Panc1 (cell line): ENCODE measurements around the gene PPP4R2. TPM values are rescaled to one million over a fixed set of nuclear protein-coding genes. Genes with fewer than 3 reads are reported as not detected.

Experiments
- ATAC-seq: fragments of 200-7000 bp; cut with Tn5 transposase; 2 replicates; pipeline ENCODE4 v1.9.1; 2020; ENCODE audit warnings: mild to moderate bottlenecking, moderate library complexity
- BruUV-seq: library from RNA; stranded (reverse); fragments of 400-500 nt; replicated peaks from 2 replicates; lab custom pipeline; 2021; lab: Mats Ljungman, UMichigan
- CTCF ChIA-PET: fragments of 300-600 bp; sonication (Branson Sonifier 250); formaldehyde crosslinking; loops from one replicate; lab custom pipeline; 2022; ENCODE audit warnings: antibody characterized with exemption; lab: Charles Lee
- POLR2A ChIA-PET: fragments of 300-600 bp; sonication (Branson Sonifier 250); formaldehyde crosslinking; loops from one replicate; lab custom pipeline; 2022; ENCODE audit warnings: antibody characterized with exemption; lab: Charles Lee
- DNase-seq: peaks from one replicate; pipeline ENCODE4 v3.0.0-alpha.2; 2010; ENCODE audit warnings: low read depth, low spot score
- H3K27ac ChIP-seq: 2 replicates; pipeline ENCODE4 v1.5.1; 2011; ENCODE audit warnings: mild to moderate bottlenecking, low read length, inconsistent platforms
- H3K27me3 ChIP-seq: fragments of 200-500 bp; sonication (Bioruptor generic); 2 replicates; pipeline ENCODE4 v1.6.0; 2014; ENCODE audit warnings: low read length, inconsistent platforms; ENCODE audit not compliant: control insufficient read depth, insufficient read depth
- H3K36me3 ChIP-seq: fragments of 200-500 bp; sonication (Bioruptor generic); 2 replicates; pipeline ENCODE4 v1.5.1; 2014; ENCODE audit warnings: inconsistent platforms, mild to moderate bottlenecking, low read length, moderate library complexity; ENCODE audit not compliant: control insufficient read depth, insufficient read depth
- H3K4me1 ChIP-seq: 2 replicates; pipeline ENCODE4 v1.5.1; 2011; ENCODE audit warnings: inconsistent platforms, mild to moderate bottlenecking, low read length, moderate library complexity; ENCODE audit not compliant: control insufficient read depth, insufficient read depth
- H3K4me3 ChIP-seq, 2 experiments: 2 replicates each; pipeline ENCODE4 v1.5.1; 2011 to 2012; ENCODE audit warnings: low read depth in 2 of 2, low read length in 2 of 2, mild to moderate bottlenecking in 2 of 2, inconsistent platforms in 1 of 2, moderate library complexity in 1 of 2
- H3K9me3 ChIP-seq: fragments of 200-500 bp; sonication (Bioruptor generic); 2 replicates; pipeline ENCODE4 v1.5.1; 2014; ENCODE audit warnings: low read depth, mild to moderate bottlenecking, inconsistent platforms, low read length, moderate library complexity; ENCODE audit not compliant: control insufficient read depth, insufficient read depth
- CTCF ChIP-seq: fragments of 450-650 bp; IDR thresholded peaks from 2 replicates; pipeline ENCODE4 v1.5.1; 2017; ENCODE audit warnings: mild to moderate bottlenecking
- POLR2AphosphoS5 ChIP-seq: IDR thresholded peaks from 2 replicates; pipeline ENCODE4 v1.6.1; 2012; ENCODE audit warnings: mild to moderate bottlenecking, low read depth, low read length, moderate library complexity
- REST ChIP-seq, 2 experiments: IDR thresholded peaks; 2 replicates each; pipeline ENCODE4 v1.6.1; 2011 to 2012; ENCODE audit warnings: low read depth in 2 of 2, control low read depth in 1 of 2, low read length in 1 of 2, mild to moderate bottlenecking in 1 of 2, moderate library complexity in 1 of 2; ENCODE audit not compliant: insufficient read depth in 1 of 2
- SIN3A ChIP-seq: IDR thresholded peaks from 2 replicates; pipeline ENCODE4 v1.6.1; 2012; ENCODE audit warnings: low read depth, mild to moderate bottlenecking, low read length, moderate library complexity, borderline replicate concordance; ENCODE audit not compliant: insufficient read depth
- TCF7L2 ChIP-seq: IDR thresholded peaks from 2 replicates; pipeline ENCODE4 v1.6.1; 2011; ENCODE audit warnings: mild to moderate bottlenecking, low read depth, low read length, inconsistent platforms
- in situ Hi-C: cut with HindIII; loops from 2 replicates; pipeline ENCODE4 v1.10.0; 2016; ENCODE audit warnings: low sequenced_read_pairs, low pct_unique_long_range_greater_than_20kb
- intact Hi-C: fragments of 100-400 bp; cut with micrococcal nuclease; formaldehyde crosslinking; loops from one replicate; pipeline ENCODE4 v1.10.0; 2022; ENCODE audit not compliant: unreplicated experiment
- total RNA-seq: library from RNA; stranded (reverse); gene quantifications from one replicate; pipeline ENCODE4 v1.2.1, GENCODE V29; 2021; ENCODE audit not compliant: unreplicated experiment

Gene PPP4R2
- total RNA-seq, 1 experiment from 2014 or later = 59.8 TPM

DNA sequence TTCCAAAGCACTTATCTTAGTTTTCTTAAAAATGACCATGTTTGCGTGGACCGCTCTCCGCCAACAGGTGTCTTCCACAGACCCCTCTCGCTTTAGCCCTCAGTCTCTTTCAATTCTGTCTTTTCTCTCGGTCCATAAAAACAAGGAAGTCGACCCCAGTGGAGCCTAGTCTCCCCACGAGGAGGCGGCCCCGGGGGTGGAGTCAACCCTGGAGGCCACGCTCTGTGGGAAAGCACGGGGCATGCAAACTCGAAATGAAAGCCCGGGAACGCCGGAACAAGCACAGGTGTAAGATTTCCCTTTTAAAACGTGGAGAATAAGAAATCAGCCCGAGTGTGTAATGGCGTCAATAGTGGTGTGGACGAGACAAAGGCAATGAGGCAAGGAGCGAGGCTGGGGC is 113.9 kb downstream of the PPP4R2 start:
- in situ Hi-C loops (no loop called here), intact Hi-C loops (no loop called here)
- ChIA-PET POLR2A (no interaction called here), CTCF (no interaction called here)
- no TSS peak for BruUV-seq
- Histone ChIP-seq H3K4me1 (no peaks in the 10 kb centered on the region), H3K36me3 (no peaks in the 10 kb centered on the region), H3K9me3 (no peaks in the 10 kb centered on the region), H3K4me3 (no peak overlapping the region), H3K27me3 (no peaks in the 10 kb centered on the region), H3K27ac (no peak overlapping the region)
- ATAC-seq (no peak), DNase-seq (no peak)
- no peak for TF ChIP-seq SIN3A
- TF ChIP-seq TCF7L2 = no peak
- TF ChIP-seq REST (IDR thresholded peaks at IDR 0.05; ENCODE audit: insufficient read depth in 1 of 2, low read depth in 2 of 2, low read length in 1 of 2) = no peak
- no peak for TF ChIP-seq POLR2AphosphoS5
- no peak for TF ChIP-seq CTCF

DNA sequence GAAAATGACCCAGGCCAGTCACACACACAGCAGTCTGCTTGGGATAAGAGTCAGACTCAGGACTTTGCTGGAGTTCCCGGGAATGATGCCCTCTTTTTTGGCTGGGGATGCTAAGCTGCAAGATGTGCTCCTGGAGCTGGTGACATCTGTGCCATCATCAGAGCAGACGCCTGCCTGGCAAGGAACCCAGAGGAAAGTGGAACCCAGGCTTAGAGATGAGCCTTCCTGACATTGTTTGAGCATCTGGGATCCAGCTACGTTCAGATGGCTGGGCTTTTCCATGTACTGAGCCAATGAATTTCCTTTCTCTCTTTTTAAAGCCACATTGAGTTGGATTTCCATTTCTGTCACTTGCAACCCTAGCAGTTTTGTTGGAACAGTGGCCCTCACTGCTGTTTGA is 118.1 kb downstream of the PPP4R2 start:
- no peaks in the 10 kb centered on the region for H3K27me3 ChIP-seq
- no peaks in the 10 kb centered on the region for H3K4me1 ChIP-seq
- H3K36me3 ChIP-seq = no peaks in the 10 kb centered on the region
- intact Hi-C loops = no loop called here
- no peaks in the 10 kb centered on the region for H3K9me3 ChIP-seq
- no peak for DNase-seq
- no peak overlapping the region for H3K4me3 ChIP-seq
- TF ChIP-seq POLR2AphosphoS5 (no peak), CTCF (no peak), REST (IDR thresholded peaks at IDR 0.05; ENCODE audit: insufficient read depth in 1 of 2, low read depth in 2 of 2, low read length in 1 of 2) (no peak), SIN3A (no peak), TCF7L2 (no peak)
- in situ Hi-C loops = no loop called here
- H3K27ac ChIP-seq = no peak overlapping the region
- BruUV-seq = no TSS peak
- ChIA-PET POLR2A (interaction anchor here (0.6 kb wide), 1 partner anchor 338 kb away, joined by 3 read pairs; no protein-coding TSS in a partner anchor), CTCF (no interaction called here)
- no peak for ATAC-seq
